HG03469 (cell line): Measurements from ENCODE around the gene TLE2.
"Not testable (repeated sequence)": the region's sequence is repeated elsewhere in the genome, so short reads cannot be mapped to it uniquely, and the experiment has no call there.

Experiments used
- ATAC-seq: cut with Tn5 transposase; IDR thresholded peaks from one replicate; pipeline ENCODE4 v1.9.1; 2021; ENCODE audit warnings: mild to moderate bottlenecking, moderate library complexity, moderate number of reproducible peaks; ENCODE audit not compliant: unreplicated experiment

The TLE2 gene

DNA sequence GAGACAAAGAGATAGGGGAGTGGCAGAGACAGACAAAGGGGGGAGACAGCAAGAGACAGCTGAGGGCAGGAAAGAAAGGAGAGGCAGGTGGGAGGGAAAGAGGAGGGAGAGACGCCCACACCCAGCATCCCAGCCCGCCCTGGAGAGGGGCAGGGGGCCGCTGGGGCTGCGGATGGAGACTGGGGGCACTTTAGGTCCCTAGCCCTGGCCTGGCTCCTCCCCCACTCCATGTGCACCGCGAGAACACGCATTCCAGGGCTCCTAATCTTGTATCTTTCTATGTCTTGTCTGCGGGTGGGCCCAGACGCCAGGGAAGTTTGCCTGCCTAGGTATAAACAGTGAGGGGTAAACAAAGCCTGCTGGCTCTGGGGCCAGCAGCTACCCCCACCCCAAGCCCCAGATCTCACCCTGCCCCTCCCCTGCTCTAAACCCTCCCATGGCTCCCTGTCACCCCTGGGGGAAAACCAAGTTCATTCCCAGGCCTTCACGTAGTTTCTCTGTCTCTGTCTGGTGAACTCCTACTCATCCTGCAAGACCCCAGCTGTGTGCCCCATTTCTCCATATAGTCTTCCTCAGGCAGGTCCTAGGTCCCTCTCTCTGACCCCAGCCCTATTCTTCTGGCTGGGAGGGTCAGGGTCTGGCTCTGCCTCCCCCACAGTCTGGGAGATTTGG is 27.5 kb upstream of the TLE2 start:
- ATAC-seq = no peak

- no peak for ATAC-seq
These were observed 26.8 kb upstream of the TLE2 start for GRCh38 chr19:3055741-3056416.

- ATAC-seq = no peak
These were observed 26.1 kb upstream of the TLE2 start for GRCh38 chr19:3054972-3055740.

DNA sequence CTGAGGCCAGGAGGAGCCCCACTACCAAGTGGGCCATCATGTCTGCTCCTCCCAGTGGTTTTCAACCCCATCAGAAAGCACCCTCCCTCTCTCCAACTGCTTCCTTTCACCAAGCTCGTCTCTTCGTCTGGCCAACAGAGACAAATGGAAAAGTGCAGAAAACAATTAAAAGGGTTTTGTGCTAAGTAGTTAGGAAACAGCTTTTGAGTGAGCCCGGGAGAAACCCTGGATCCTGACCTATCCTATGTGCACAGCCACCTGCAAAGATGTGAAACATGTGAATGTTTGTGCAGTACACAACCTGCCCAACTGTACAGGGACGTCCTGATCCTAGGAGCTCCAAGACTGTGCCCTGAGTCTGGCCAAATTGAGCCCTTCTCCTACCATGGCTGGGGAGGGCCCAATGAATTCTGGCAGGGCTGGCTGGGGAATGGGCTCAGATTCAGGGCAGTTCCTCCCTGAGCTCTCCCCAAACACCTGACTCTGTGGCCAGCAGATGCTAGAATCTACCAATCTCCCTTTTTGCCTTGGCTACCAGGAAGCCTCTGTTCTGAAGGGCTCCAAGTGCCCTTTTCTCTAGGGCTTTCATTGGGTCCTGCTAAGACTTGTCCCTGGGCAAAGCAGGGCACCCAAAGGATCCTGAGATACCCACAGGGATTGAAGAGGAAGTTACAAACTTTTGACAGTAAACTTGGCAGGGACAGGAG is 25.3 kb upstream of the TLE2 start:
- no peak for ATAC-seq

DNA sequence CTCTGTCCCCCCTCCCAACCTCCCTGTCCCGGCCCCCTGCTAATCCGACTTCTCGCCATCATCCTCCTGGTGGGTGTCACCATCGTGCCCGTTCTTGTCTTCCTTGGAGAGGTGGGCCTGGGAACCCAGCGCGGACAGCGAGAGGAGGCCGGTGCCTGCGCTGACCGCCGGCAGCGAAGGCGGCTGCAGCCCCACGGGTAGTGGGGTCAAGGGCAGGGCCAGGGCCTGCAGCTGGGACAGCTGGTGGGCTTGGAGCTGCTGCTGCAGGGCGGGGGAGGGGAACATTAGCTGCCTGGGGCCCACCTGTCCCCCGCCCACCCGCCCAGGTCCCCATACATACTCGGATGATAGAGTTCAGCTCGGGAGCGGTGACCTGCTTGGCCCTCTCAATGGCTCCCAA is 24.7 kb upstream of the TLE2 start:
- ATAC-seq = no peak

DNA sequence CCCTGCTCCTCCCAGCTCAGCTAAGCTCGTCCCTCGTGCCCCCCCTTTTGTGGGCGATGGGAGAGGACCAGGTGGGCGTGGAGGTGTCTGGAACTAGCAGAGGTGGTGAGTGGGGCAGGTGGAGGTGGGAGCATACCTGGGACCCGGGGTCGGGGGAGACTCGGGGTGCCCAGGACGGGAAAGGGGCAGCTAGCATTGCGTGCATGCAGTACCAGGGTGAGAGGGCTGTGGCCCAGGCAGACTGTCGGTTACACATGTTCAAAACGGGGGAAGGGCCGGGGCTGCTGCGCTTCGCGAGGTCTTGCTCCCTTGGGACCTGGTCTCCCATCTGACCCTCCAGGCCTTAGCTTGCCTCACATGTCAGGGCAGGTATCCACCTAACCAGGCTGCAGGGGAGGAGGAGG is 24.1 kb upstream of the TLE2 start:
- no peak for ATAC-seq

GRCh38 chr19:3050016-3050415 is 20.9 kb upstream of the TLE2 start:
- not testable (repeated sequence) for ATAC-seq

DNA sequence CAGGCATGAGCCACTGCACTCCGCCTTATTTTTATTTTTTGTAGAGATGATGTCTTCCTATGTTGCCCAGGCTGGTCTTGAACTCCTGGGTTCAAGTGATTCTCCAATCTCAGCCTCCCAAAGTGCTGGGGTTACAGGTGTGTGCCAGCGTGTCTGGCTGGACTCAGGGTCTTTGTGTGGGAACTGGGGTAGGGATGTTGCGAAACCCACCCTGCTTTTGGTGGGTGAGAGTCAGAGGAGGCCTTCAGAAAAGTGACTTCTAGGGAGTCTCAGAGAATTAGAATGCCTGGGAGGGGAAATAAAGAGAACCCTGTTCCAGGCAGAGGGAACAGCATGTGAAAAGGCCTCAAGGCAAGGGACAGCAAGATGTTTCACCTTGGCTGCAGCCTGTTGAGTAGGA is 20.0 kb upstream of the TLE2 start:
- ATAC-seq = no peak

DNA sequence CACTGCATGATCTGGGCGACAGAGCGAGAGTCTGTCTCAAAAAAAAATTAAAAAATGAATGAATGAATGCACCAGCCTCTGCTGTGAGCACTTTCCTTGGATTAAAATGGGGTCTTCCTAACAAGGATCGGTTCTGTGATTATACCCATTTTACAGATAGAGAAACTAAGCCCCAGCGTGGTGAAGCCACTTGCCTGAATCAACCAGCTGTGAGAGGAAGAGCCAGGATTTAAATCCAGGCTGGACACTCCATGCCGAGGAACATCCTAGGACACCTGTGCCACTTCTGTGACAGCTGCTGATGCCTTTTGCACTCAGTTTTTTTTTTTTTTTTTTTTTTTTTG is 19.1 kb upstream of the TLE2 start:
- ATAC-seq = no peak

DNA sequence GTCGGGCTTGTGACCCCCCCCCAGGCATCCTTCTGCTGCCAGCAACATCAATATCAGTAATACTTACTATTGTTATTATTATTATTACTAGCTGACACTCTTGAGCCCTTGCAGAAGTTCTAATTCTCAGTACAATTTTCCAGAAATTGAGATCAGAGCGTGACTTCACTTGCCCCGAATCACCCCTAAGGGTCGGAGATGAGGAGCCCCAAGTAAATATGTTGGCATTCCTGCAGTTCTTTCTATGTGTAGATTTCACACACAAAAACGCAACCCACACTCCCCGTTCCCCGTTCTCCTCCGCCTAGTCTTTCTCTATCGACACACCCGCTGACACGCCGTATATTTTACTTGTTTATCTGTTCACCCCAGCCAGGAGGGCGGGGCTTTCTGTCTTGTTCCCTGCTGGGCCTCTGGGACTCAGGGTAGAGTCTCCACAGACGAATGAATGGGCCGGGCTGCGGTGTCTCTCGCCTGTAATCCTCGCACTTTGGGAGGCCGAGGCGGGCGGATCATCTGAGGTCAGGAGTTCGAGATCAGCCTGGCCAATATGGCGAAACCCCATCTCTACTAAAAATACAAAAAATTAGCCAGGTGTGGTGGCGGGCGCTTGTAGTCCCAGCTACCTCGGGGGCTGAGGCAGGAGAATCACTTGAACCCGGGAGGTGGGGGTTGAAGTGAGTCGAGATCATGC is 18.6 kb upstream of the TLE2 start:
- no peak for ATAC-seq

- no peak for ATAC-seq
These were observed 17.8 kb upstream of the TLE2 start for GRCh38 chr19:3046698-3047495.

DNA sequence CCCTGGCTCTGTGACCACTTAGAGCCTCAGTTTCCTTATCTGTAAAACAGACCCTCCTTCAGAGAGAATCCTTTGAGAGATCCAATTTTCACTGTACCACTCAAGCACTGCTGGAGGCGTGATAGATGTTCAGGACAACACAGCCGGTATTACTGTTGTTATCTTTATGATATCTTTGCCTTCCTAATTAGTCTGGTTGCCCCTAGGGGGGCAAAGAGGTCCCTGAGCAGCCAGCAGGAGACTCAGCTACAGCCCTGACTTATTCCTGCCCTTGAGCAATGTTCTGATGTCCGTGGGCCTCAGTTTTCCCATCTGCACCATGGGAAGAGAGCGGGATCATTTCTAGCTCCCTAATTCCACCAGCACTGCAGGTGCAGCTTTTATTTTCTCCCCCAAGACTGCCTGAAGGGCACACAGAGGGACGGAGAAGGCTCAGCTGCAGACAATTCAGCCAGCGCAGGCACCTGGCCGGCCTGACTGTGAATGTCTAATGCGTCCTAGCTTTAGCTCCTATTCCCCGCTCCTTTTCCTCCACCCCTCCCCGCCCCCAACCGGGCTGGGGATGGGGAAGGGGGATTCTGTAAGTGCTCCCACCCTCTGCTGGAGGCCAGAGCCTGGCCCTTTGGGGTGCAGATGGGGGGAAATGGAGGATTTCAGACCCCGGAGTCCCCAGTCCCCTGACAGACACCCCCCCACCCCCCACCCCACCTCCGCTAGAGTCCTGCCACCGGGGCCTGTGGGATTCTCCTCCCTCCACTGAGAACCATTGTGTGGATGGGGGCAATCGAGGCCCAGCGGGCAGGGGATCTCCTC is 17.0 kb upstream of the TLE2 start:
- ATAC-seq = no peak

DNA sequence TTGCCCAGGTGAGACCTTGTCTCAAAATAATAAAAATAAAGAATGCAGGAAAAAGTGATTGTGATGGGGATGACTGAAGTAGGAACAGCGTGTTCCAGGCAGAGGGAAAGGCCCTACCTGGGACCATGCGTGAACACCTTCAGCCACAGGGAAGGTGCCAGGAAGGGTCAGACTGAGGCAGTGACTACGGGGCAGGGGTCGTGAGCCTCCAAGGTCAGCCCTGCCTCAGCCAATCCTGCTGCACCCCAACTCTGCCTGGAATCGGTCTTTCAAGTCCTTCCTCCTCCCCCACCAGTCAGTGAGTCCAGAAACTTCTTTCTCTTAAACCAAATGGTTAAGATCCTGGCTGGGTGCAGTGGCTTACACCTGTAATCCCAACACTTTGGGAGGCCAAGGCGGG is 16.1 kb upstream of the TLE2 start:
- ATAC-seq = no peak

DNA sequence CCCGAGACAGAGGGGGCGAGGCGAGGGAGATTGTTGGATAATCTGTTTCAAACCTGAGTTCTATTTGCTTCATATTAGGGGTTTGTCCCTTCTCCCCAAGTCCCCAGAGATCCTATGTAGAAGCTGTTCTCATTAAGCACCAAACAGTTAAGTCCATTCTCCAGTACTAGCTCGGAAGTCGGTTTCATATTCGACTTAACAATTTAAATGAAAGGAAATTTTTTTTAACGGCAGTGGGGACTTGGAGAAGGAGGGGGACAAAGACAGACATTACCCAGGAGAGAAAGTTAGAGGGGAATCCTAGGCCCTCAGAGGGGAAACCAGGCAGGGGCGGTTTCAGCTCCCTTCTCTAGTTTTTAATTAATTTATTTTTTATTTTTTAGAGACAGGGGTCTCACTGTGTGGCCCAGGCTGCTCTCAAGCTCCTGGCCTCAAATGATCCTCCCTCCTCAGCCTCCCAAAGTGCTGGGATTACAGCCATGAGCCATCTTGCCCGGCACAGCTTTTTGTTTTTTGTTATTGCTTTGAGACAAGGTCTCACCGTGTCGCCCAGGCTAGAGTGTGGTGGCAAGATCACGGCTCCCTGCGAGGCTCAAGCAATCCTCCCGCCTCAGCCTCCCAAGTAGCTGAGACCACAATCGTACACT is 13.7 kb upstream of the TLE2 start:
- no peak for ATAC-seq

DNA sequence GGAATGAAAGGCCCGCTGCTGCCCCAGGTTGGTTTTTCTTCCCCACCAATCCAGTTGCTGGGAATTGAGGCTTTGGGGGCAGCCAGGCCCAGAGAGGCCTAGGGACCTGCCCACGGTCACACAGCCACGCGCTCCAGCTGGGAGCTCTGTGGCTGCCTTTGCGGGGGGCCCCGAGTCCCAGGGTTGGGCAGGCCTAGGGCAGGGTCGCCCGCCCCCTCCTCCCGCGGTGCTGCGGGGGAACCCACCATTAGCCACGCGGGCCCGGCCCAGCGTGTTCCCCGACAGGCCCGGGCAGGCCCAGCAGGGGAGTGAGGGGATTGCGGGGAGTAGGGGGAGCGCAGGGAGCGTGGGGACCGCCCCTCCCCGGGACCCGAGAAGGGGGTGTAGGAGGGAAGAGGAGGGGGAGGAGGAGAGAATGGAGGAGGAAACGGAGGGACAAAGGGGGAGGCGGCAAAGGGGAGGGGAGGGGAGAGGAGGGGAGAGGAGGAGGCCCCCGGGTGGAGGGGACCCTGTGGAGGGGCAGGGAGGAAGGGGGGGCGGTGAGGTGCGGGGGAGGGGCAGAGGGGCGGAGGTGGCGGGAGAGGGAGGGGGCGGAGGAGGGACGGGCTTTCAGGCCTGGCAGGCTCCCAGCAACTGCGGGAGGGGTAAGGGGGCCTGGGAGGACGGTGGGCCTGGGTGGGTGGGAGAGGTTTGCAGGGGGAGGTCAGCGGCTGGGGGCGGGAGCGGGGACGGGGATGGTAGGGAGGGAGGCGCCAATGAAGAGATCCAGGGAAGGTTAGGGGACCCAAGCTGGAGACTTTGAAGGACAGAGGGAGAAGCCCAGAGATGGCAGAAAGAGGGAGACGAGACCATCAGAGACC is 12.9 kb upstream of the TLE2 start:
- no peak for ATAC-seq

GRCh38 chr19:3041327-3041726 is 12.2 kb upstream of the TLE2 start:
- ATAC-seq = no peak

DNA sequence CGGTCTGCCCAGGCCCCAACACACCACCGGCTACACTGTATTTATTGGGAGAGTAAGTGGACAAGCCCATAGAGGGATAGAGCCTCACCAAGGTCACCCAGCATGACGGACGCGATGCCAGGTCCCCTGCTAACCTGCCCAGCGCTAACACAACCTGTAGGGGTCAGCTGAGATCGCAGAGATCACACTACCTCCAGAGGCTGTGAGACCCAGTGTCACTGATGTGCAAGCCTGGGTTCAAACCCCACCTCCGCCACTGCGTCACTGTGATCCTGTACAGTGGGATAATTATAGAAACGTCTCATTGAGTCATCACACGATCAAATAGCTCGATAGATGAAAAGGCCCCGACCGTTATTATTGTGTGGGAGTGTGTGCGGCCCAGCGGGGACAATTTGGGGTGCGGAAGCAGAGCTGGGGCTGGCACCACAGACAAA is 10.6 kb upstream of the TLE2 start:
- no peak for ATAC-seq

DNA sequence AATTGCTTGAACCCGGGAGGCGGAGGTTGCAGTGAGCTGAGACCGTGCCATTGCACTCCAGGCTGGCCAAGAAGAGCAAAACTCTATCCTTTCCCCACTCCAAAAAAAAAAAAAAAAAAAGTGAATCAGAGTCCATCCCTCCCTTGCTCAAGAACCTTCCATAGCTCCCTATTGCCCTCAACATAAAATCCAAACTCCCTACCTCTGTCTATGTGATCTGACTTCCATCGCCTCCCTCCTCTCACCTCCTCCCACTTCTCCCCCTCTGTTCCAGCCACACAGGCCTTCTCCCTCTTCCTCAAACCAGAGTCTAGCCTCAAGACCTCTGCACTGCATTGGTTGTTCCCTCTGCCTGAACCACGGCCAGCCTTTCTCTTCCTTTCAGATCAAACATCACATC is 10.0 kb upstream of the TLE2 start:
- ATAC-seq = no peak
